Smooth muscle cell (in vitro differentiated cells): Measurements from ENCODE around the gene MARCHF9. TPM values are rescaled to one million over a fixed set of nuclear protein-coding genes. Genes with fewer than 3 reads are reported as not detected.

ENCODE experiments used
- DNase-seq: peaks from one replicate; lab custom pipeline; 2025; ENCODE audit not compliant: unreplicated experiment; lab: John Stamatoyannopoulos, UW
- H2AFZ ChIP-seq: fragments of 200-600 bp; sonication (generic); 2 replicates; pipeline ENCODE4 v1.6.0; 2016; ENCODE audit warnings: antibody characterized with exemption, low read depth, mild to moderate bottlenecking
- H3F3A ChIP-seq: fragments of 200-600 bp; sonication (generic); 2 replicates; pipeline ENCODE4 v1.6.0; 2017; ENCODE audit warnings: antibody characterized with exemption, low read depth
- H3K27ac ChIP-seq: fragments of 200-600 bp; sonication (generic); 2 replicates; pipeline ENCODE4 v1.5.1; 2016; ENCODE audit warnings: low read depth, mild to moderate bottlenecking
- H3K27me3 ChIP-seq: fragments of 200-600 bp; sonication (generic); 2 replicates; pipeline ENCODE4 v1.6.1; 2016; ENCODE audit warnings: low read depth, mild to moderate bottlenecking
- H3K36me3 ChIP-seq: fragments of 200-600 bp; sonication (generic); 2 replicates; pipeline ENCODE4 v1.5.1; 2016; ENCODE audit warnings: low read depth
- H3K4me1 ChIP-seq: fragments of 200-600 bp; sonication (generic); 2 replicates; pipeline ENCODE4 v1.5.1; 2016; ENCODE audit warnings: low read depth
- H3K4me2 ChIP-seq: fragments of 200-600 bp; sonication (generic); 2 replicates; pipeline ENCODE4 v1.6.0; 2016; ENCODE audit warnings: mild to moderate bottlenecking
- H3K4me3 ChIP-seq: fragments of 200-600 bp; sonication (generic); 2 replicates; pipeline ENCODE4 v1.5.1; 2016; ENCODE audit warnings: mild to moderate bottlenecking
- H3K79me2 ChIP-seq: fragments of 200-600 bp; sonication (generic); 2 replicates; pipeline ENCODE4 v1.6.0; 2016; ENCODE audit warnings: low read depth, mild to moderate bottlenecking
- H3K9ac ChIP-seq: fragments of 200-600 bp; sonication (generic); 2 replicates; pipeline ENCODE4 v1.6.0; 2016; ENCODE audit warnings: low read depth
- H3K9me3 ChIP-seq: fragments of 200-600 bp; sonication (generic); replicated peaks from 2 replicates; pipeline ENCODE4 v1.5.1; 2016; ENCODE audit warnings: low read depth
- H4K20me1 ChIP-seq: fragments of 200-600 bp; sonication (generic); 2 replicates; pipeline ENCODE4 v1.6.0; 2016; ENCODE audit warnings: low read depth
- WGBS: methylation state at CpG from one replicate; pipeline ENCODE4 v1.1.7; 2016; ENCODE audit warnings: low lambda C conversion rate; 5-methylcytosine and 5-hydroxymethylcytosine counted together
- polyA plus RNA-seq: library from polyadenylated mRNA; unstranded; fragments of >200 nt; fragmentation: Nextera tagmentation; extraction: Ambion mirVana; gene quantifications from 2 replicates; pipeline ENCODE4 v1.2.1, GENCODE V29; 2016
- total RNA-seq: library from RNA; depleted of rRNA; stranded (reverse); fragments of >200 nt; gene quantifications from 2 replicates; pipeline ENCODE4 v1.2.3, GENCODE V29; 2014
- TF ChIP-seq, protein P1 (sequence below): fragments of 200-600 bp; sonication (generic); IDR thresholded peaks from 2 replicates; pipeline ENCODE4 v1.5.1; 2017; ENCODE audit warnings: borderline replicate concordance, mild to moderate bottlenecking, antibody characterized with exemption; ENCODE audit not compliant: insufficient read depth, poor library complexity, severe bottlenecking

Gene MARCHF9
- total and polyA plus RNA-seq, 2 experiments from 2014 or later: 3.7 to 8.6 TPM

DNA sequence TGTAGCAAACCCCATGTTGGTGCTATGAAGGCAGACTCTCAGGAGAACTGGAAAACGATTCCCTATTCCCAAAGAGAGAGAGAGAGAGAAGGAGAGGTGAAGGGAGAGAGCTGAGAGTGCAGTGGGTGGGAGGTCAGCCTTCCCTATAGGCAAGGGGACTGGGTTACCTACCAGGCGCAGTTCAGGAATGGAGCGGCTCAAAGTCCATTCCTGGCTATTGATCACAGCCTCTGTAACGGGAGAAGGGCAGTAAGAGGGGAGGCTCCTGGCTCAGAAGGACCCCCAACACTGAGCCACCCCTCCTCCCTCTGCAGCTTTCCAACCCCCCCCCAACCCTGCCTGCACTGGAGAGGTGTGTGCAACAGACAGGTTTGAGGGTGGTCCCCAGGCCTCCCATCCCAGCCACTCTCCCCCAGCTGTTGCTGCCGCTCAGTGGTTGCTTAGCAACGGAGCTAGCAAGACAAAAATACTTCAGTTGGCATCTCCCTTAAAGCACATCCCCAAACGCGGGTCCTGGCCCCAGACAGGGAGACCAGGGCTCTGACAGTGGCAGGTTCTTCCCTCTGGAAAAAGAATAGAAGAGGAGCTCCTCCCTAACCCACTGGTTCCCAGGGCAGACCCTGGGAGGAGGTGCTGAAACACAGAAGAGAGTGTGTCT, 19.6 kb upstream of the MARCHF9 start:
- peak overlapping the region; percentile 87 for H3K4me2 ChIP-seq

GRCh38 chr12:57735952-57736740, 18.8 kb upstream of the MARCHF9 start:
- Histone ChIP-seq H3K4me1 (peaks cover 17% of the 10 kb centered on the region), H3F3A (no peaks in the 10 kb centered on the region), H3K79me2 (no peaks in the 10 kb centered on the region), H3K27ac (no peak overlapping the region), H3K4me3 (peak overlapping the region; percentile 34), H3K27me3 (peaks cover 100% of the 10 kb centered on the region), H3K9me3 (no peaks in the 10 kb centered on the region), H4K20me1 (no peaks in the 10 kb centered on the region), H2AFZ (no peak overlapping the region), H3K36me3 (no peaks in the 10 kb centered on the region), H3K9ac (no peak overlapping the region), H3K4me2 (peak overlapping the region; percentile 87)
- no peak for DNase-seq
- WGBS: under 1% methylated on average over 48 of the region's 49 CpGs
- TF ChIP-seq, protein P1, sequence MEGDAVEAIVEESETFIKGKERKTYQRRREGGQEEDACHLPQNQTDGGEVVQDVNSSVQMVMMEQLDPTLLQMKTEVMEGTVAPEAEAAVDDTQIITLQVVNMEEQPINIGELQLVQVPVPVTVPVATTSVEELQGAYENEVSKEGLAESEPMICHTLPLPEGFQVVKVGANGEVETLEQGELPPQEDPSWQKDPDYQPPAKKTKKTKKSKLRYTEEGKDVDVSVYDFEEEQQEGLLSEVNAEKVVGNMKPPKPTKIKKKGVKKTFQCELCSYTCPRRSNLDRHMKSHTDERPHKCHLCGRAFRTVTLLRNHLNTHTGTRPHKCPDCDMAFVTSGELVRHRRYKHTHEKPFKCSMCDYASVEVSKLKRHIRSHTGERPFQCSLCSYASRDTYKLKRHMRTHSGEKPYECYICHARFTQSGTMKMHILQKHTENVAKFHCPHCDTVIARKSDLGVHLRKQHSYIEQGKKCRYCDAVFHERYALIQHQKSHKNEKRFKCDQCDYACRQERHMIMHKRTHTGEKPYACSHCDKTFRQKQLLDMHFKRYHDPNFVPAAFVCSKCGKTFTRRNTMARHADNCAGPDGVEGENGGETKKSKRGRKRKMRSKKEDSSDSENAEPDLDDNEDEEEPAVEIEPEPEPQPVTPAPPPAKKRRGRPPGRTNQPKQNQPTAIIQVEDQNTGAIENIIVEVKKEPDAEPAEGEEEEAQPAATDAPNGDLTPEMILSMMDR: peak; percentile 5

More for the DNA sequence above, 19.6 kb upstream of the MARCHF9 start:
- no peak overlapping the region for H2AFZ ChIP-seq
- no peak overlapping the region for H3K9ac ChIP-seq
- no peaks in the 10 kb centered on the region for H3K36me3 ChIP-seq
- TF ChIP-seq, protein P1: no peak
- DNase-seq: no peak
- H4K20me1 ChIP-seq: no peaks in the 10 kb centered on the region
- H3K79me2 ChIP-seq: no peaks in the 10 kb centered on the region
- H3K27me3 ChIP-seq: peaks cover 100% of the 10 kb centered on the region
- WGBS: 21% methylated on average over 8 of the region's 8 CpGs
- H3K27ac ChIP-seq: no peak overlapping the region
- H3K4me1 ChIP-seq: peaks cover 17% of the 10 kb centered on the region
- H3K9me3 ChIP-seq: no peaks in the 10 kb centered on the region
- no peaks in the 10 kb centered on the region for H3F3A ChIP-seq
- peak overlapping the region; percentile 34 for H3K4me3 ChIP-seq

- no peak for DNase-seq
- Histone ChIP-seq H2AFZ (no peak overlapping the region), H3K27me3 (peaks cover 100% of the 10 kb centered on the region)
These were observed 18.0 kb upstream of the MARCHF9 start for GRCh38 chr12:57736741-57737466.

More at GRCh38 chr12:57736741-57737466, 18.0 kb upstream of the MARCHF9 start:
- H3K4me2 ChIP-seq: peak overlapping the region; percentile 87
- TF ChIP-seq, protein P1: no peak
- WGBS: 8% methylated on average over 21 of the region's 31 CpGs
- H3K9me3 ChIP-seq: no peaks in the 10 kb centered on the region
- H3K79me2 ChIP-seq: no peaks in the 10 kb centered on the region
- H3K4me1 ChIP-seq: peaks cover 17% of the 10 kb centered on the region
- H3F3A ChIP-seq: no peaks in the 10 kb centered on the region
- H4K20me1 ChIP-seq: no peaks in the 10 kb centered on the region
- H3K4me3 ChIP-seq: peak overlapping the region; percentile 46
- H3K27ac ChIP-seq: no peak overlapping the region
- H3K9ac ChIP-seq: no peak overlapping the region
- H3K36me3 ChIP-seq: no peaks in the 10 kb centered on the region
